Smooth muscle cell (in vitro differentiated cells): ENCODE measurements around the gene CD79A. TPM values are rescaled to one million over a fixed set of nuclear protein-coding genes. Genes with fewer than 3 reads are reported as not detected.

Experiments
- DNase-seq: peaks from one replicate; lab custom pipeline; 2025; ENCODE audit not compliant: unreplicated experiment; lab: John Stamatoyannopoulos, UW
- H2AFZ ChIP-seq: fragments of 200-600 bp; sonication (generic); 2 replicates; pipeline ENCODE4 v1.6.0; 2016; ENCODE audit warnings: antibody characterized with exemption, low read depth, mild to moderate bottlenecking
- H3F3A ChIP-seq: fragments of 200-600 bp; sonication (generic); 2 replicates; pipeline ENCODE4 v1.6.0; 2017; ENCODE audit warnings: antibody characterized with exemption, low read depth
- H3K27ac ChIP-seq: fragments of 200-600 bp; sonication (generic); 2 replicates; pipeline ENCODE4 v1.5.1; 2016; ENCODE audit warnings: low read depth, mild to moderate bottlenecking
- H3K27me3 ChIP-seq: fragments of 200-600 bp; sonication (generic); 2 replicates; pipeline ENCODE4 v1.6.1; 2016; ENCODE audit warnings: low read depth, mild to moderate bottlenecking
- H3K36me3 ChIP-seq: fragments of 200-600 bp; sonication (generic); 2 replicates; pipeline ENCODE4 v1.5.1; 2016; ENCODE audit warnings: low read depth
- H3K4me1 ChIP-seq: fragments of 200-600 bp; sonication (generic); 2 replicates; pipeline ENCODE4 v1.5.1; 2016; ENCODE audit warnings: low read depth
- H3K4me2 ChIP-seq: fragments of 200-600 bp; sonication (generic); 2 replicates; pipeline ENCODE4 v1.6.0; 2016; ENCODE audit warnings: mild to moderate bottlenecking
- H3K4me3 ChIP-seq: fragments of 200-600 bp; sonication (generic); 2 replicates; pipeline ENCODE4 v1.5.1; 2016; ENCODE audit warnings: mild to moderate bottlenecking
- H3K79me2 ChIP-seq: fragments of 200-600 bp; sonication (generic); 2 replicates; pipeline ENCODE4 v1.6.0; 2016; ENCODE audit warnings: low read depth, mild to moderate bottlenecking
- H3K9ac ChIP-seq: fragments of 200-600 bp; sonication (generic); 2 replicates; pipeline ENCODE4 v1.6.0; 2016; ENCODE audit warnings: low read depth
- H3K9me3 ChIP-seq: fragments of 200-600 bp; sonication (generic); replicated peaks from 2 replicates; pipeline ENCODE4 v1.5.1; 2016; ENCODE audit warnings: low read depth
- H4K20me1 ChIP-seq: fragments of 200-600 bp; sonication (generic); 2 replicates; pipeline ENCODE4 v1.6.0; 2016; ENCODE audit warnings: low read depth
- CTCF ChIP-seq: fragments of 200-600 bp; sonication (generic); IDR thresholded peaks from 2 replicates; pipeline ENCODE4 v1.5.1; 2017; ENCODE audit warnings: borderline replicate concordance, mild to moderate bottlenecking, antibody characterized with exemption; ENCODE audit not compliant: insufficient read depth, poor library complexity, severe bottlenecking
- WGBS: methylation state at CpG from one replicate; pipeline ENCODE4 v1.1.7; 2016; ENCODE audit warnings: low lambda C conversion rate; 5-methylcytosine and 5-hydroxymethylcytosine counted together
- polyA plus RNA-seq: library from polyadenylated mRNA; unstranded; fragments of >200 nt; fragmentation: Nextera tagmentation; extraction: Ambion mirVana; gene quantifications from 2 replicates; pipeline ENCODE4 v1.2.1, GENCODE V29; 2016
- total RNA-seq: library from RNA; depleted of rRNA; stranded (reverse); fragments of >200 nt; gene quantifications from 2 replicates; pipeline ENCODE4 v1.2.3, GENCODE V29; 2014

Gene CD79A
- total RNA-seq (not detected in 2 replicates), polyA plus RNA-seq (0.28 and 0.41 TPM in 2 replicates)

- Histone ChIP-seq H3K9me3 (no peaks in the 10 kb centered on the region), H3K4me2 (no peak within 1 kb of the TSS), H3K4me3 (no peak within 1 kb of the TSS), H3K36me3 (no peaks in the 10 kb centered on the region), H3K27ac (no peak within 1 kb of the TSS), H3F3A (peaks cover 18% of the 10 kb centered on the region), H3K4me1 (no peaks in the 10 kb centered on the region), H3K79me2 (no peaks in the 10 kb centered on the region), H4K20me1 (peaks cover 13% of the 10 kb centered on the region), H2AFZ (no peak within 1 kb of the TSS), H3K9ac (no peak within 1 kb of the TSS), H3K27me3 (peaks cover 3% of the 10 kb centered on the region)
- TF ChIP-seq CTCF, result no peak
- WGBS, result 73% methylated on average over 9 of the region's 9 CpGs
- no peak for DNase-seq
These were observed at the start of gene CD79A for GRCh38 chr19:41876847-41877832. TSS of gene CD79A (plus strand) at chr19:41877279. CDS start at chr19:41877305, 26 bp downstream.

GRCh38 chr19:41837981-41838708 is 38.9 kb upstream of the CD79A start:
- no peaks in the 10 kb centered on the region for H3K36me3 ChIP-seq
- H3K4me2 ChIP-seq, result no peak overlapping the region
- 68% methylated on average over 12 of the region's 13 CpGs for WGBS
- H3K9ac ChIP-seq, result no peak overlapping the region
- no peaks in the 10 kb centered on the region for H3K9me3 ChIP-seq
- no peak for DNase-seq
- peaks cover 7% of the 10 kb centered on the region for H3K27me3 ChIP-seq
- H3K4me1 ChIP-seq, result no peaks in the 10 kb centered on the region
- H3K79me2 ChIP-seq, result no peaks in the 10 kb centered on the region
- H2AFZ ChIP-seq, result no peak overlapping the region
- H4K20me1 ChIP-seq, result no peaks in the 10 kb centered on the region
- TF ChIP-seq CTCF, result no peak
- no peaks in the 10 kb centered on the region for H3F3A ChIP-seq
- no peak overlapping the region for H3K27ac ChIP-seq
- no peak overlapping the region for H3K4me3 ChIP-seq

GRCh38 chr19:41839211-41839610 is 37.9 kb upstream of the CD79A start:
- H3K9ac ChIP-seq, result no peak overlapping the region
- H3K27me3 ChIP-seq, result peaks cover 7% of the 10 kb centered on the region
- no peaks in the 10 kb centered on the region for H3K4me1 ChIP-seq
- TF ChIP-seq CTCF, result no peak
- 49% methylated on average over 2 of the region's 2 CpGs for WGBS
- H3K4me3 ChIP-seq, result no peak overlapping the region
- H2AFZ ChIP-seq, result no peak overlapping the region
- no peak for DNase-seq
- no peak overlapping the region for H3K4me2 ChIP-seq
- H3K79me2 ChIP-seq, result no peaks in the 10 kb centered on the region
- no peaks in the 10 kb centered on the region for H3F3A ChIP-seq
- no peaks in the 10 kb centered on the region for H4K20me1 ChIP-seq
- no peaks in the 10 kb centered on the region for H3K36me3 ChIP-seq
- H3K9me3 ChIP-seq, result no peaks in the 10 kb centered on the region
- no peak overlapping the region for H3K27ac ChIP-seq
